ENCODE results near the gene CNTN5. TPM values are rescaled to one million over a fixed set of nuclear protein-coding genes. Genes with fewer than 3 reads are reported as not detected.

CNTN5 gene
- total RNA-seq, 1 experiment from 2014 or later = 0.32 TPM

DNA sequence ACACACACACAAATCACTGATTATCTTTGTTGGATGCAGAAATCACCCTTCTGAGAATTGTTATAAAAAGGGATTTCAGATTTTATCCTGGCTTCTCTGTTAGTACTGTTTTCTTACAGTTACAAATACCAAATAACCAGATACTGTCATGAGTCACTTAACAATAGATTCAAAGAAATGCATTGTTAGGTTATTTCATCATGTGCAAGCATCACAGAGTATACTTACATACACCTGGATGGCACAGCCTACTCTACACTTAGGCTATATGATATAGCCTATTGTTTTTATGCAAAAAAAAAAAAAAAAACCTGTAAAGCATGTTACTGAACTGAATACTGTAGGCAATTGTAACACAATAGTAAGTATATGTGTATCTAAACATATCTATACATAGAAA lies 1347.1 kb downstream of the CNTN5 start:
- no peak for DNase-seq (ENCODE audit: extremely low read depth, low read depth)

DNA sequence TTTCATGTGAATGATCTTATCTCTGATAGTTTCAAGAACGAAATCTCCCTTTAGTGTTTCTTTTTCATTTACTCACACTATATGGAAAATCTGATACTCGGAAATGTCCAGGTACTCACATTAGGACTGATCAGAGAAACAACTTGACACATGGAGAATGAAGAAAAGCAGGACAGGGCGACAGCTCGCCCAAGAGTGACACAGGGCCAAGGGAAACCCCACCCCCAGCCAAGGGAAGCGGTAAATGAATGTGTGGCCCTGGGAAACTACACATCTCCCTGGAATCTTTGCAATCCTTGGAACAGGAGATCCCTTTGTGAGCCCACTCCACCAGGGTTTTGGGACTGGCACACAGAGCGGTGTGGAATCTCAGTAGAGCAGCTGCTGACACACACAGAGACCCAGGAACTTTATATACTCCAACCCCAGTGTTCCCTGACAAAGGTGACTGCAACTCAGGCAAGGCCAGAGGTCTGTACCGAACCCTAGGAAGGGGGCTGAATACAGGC lies 1362.7 kb downstream of the CNTN5 start:
- DNase-seq (ENCODE audit: extremely low read depth, low read depth) = no peak

DNA sequence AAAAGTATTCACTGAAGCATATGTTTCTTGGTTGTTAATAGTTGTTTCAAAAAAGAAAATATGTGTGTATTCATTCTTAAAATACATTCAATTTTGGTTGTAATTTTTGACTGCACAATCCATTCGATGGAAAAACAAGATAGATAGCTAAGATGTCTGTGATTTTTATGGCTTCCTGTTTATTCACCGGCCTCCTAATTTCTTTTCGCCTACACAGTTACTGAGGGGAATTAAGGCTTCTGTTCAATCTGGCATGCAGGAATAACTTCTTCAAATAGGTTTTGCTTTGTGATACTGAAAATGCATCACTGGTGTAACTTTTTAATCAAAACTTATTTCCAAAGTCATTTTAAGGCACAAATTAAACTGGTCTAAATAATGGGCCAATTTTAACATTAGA lies 1375.5 kb downstream of the CNTN5 start:
- DNase-seq (ENCODE audit: extremely low read depth, low read depth) = no peak

DNA sequence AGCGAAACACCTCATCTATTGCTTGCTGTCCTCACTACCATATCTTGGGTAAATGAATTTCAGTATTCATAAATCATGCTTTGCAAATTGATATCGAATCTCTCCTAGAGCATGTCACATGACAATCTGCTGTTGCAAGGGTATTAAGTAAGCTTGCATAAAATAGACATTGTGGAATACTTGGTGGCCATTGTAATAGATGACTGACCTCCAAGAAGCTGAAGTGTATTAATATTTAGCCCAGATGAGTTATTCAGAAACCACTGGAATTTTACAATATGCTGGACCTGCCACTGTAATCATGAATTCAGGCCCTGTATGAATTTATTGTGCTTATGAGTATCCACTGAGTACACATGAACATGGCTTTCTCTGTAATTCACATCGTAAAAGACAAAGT lies 1376.7 kb downstream of the CNTN5 start:
- DNase-seq (ENCODE audit: extremely low read depth, low read depth) = no peak

DNA sequence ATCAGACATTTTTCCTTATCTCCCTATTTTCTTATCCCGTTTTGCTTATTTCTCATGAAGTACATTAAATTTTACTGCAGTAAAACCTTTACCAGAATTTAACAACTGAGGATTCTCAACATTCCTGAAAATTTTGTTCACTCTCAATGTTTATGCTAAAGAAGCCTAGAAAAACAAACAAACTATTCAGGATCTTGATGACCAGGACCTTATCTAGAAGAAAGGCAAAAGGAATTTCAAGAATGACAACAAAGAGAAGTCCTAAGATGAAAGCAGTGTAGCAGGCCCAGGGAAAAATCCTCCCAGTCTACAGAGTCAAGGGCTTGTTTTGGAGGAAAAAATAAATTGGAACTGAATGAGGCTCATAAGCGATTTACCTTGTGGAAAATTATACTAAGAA lies 1383.1 kb downstream of the CNTN5 start:
- no peak for DNase-seq (ENCODE audit: extremely low read depth, low read depth)

DNA sequence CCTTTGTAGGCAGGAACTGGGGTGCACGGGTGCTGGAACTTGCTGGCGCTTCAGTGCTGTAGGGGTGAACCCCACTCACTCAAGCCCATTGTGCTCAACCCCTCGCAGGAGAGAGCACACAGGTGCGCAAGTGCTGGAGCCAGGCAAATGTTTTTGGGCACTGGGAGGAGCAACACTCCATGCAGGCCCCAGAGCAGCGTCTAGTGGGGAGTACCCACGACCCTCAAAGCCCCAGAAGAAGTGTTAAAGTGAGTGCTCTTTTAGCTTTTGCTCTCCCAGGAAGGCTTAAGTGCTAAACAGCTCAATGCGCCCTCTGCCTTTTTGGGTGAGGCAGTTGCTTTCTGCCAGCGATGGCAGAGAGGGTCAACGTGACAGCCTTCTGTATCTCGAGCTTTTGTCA lies 1384.2 kb downstream of the CNTN5 start:
- no peak for DNase-seq (ENCODE audit: extremely low read depth, low read depth)
